Measurements from ENCODE around the gene NCOA6.

- TF ChIP-seq CTCF (conservative IDR thresholded peaks at IDR 0.05 in 1 of 2, IDR thresholded peaks at IDR 0.05 in 1 of 2; ENCODE audit: extremely low read depth in 1 of 2, insufficient read depth in 1 of 2, low read depth in 1 of 2, low read length in 2 of 2) (no peak), EZH2 (IDR thresholded peaks at IDR 0.05; ENCODE audit: borderline replicate concordance, low read length) (no peak)
These were observed 18.0 kb upstream of the NCOA6 start for GRCh38 chr20:34843421-34843820.
